GM18951 (cell line): ENCODE measurements around the gene DNMT3A.

Source experiments
- POLR2A ChIP-seq: IDR thresholded peaks from 4 replicates; pipeline ENCODE4 v1.6.1; 2011; ENCODE audit warnings: mild to moderate bottlenecking; ENCODE audit not compliant: insufficient read length, insufficient read depth; ENCODE audit errors: extremely low read depth
- in situ Hi-C: fragments of 300-500 bp; cut with MboI; formaldehyde crosslinking; loops from one replicate; pipeline ENCODE4 v1.12.0; 2022; ENCODE audit warnings: low sequenced_read_pairs, mixed read lengths, inconsistent platforms; ENCODE audit not compliant: unreplicated experiment

Gene DNMT3A

DNA sequence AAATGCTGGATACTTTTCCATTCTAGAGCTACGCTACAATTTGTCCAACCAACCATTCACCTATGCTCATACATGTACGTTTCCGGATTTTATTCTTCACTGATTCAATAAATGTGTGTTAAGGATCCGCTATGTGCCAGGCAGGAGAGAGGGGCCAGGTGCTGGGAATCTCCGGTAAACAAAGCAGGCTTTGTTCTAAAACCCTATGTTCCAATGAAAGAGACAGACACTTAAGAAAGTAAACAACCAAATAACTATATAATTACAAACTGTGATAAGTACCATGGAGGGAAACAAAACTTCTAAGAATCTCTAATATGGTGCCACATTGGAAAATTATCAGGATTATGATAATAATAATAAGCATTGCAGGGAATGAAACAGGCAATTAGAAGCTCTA, 151.2 kb downstream of the DNMT3A start:
- no peak for TF ChIP-seq POLR2A
- in situ Hi-C loops = no loop called here

DNA sequence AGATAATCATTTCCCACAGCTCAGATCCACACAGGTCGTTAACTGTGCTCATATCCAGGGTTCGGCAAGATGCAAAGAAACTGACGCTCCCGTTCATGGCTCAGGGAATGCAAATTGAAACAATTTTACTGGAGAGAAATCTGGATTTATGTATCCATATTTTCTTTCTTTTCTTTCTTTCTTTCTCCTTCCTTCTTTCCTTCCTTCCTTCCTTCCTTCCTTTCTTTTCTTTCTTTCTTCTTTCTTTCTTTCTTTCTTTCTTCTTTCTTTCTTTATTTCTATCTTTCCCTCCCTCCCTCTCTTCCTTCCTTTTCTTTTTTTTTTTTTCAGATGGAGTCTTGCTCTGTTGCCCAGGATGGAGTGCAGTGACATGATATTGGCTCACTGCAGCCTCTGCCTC, 153.3 kb downstream of the DNMT3A start:
- no peak for TF ChIP-seq POLR2A
- in situ Hi-C loops = no loop called here

DNA sequence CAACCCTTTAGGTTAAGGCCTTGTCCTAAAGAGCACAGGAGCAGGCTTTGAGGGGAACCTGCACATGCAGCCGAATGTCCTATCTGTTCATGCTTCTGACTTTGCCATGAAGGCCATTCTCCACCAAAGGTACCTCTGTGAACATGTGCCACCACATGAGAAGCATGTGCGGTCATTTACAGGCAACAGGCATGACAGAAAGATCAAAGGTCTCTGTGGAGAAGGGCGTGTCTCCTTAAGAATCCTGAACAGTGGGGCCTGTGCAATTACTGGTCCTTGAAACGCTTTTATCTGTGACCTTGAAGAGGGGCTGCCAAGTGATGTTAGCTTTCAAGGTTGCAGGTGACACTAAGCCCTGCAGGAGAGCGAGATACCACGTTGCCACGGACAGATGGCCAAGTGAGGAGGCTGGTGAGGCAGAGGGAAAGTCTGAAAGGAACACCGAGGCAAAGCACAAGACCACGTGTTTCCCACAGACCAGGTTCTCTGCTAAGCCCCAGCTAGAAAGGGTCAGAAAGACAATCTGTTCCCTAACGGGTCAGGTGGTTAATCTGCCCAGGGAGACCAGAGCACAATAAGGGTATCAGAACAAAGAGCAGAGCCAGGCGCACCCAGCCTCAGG, 153.9 kb downstream of the DNMT3A start:
- no peak for TF ChIP-seq POLR2A
- in situ Hi-C loops = no loop called here

DNA sequence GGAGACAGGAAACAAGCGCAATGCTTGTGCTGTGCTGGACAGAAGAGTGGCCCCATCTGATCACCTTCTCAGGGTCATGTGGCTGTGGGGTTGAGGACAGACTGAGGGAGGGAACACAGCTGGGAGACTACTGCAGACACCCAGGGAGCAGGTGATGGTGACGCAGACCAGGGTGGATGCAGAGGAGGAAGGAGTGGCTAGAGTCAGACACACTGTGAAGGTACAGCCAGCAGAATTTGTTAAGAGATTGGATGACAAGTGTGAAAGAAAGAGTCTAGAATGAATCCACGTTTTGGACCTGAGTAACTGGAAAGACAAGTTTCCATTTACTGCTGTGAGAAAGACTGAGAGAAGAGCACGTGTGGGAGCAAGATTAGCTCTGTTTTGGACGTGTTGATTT, 157.5 kb downstream of the DNMT3A start:
- in situ Hi-C loops = no loop called here
- TF ChIP-seq POLR2A = no peak

DNA sequence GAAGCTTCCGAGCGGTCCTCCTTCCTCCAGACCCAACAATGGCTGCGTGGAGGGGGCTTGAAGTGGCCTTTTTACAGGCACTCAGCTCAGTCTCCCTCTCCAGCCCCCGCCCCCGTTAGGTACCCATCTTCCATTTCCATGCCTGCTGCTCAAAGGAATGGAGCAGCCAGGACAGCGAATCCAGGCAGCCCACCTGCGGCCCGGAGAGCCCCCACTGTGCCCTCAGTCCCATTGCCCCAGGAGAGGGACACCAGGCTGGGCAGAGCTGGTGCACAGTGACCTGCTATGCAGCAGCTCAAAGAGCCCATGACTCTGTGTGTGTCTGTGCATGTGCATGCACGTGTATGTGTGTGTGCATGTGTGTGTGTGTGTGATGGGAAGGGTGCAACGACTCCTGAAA, 162.7 kb downstream of the DNMT3A start:
- in situ Hi-C loops = no loop called here
- TF ChIP-seq POLR2A = no peak
